Gastrocnemius medialis (tissue), 4 donors: ENCODE results near the gene THOP1. TPM values are rescaled to one million over a fixed set of nuclear protein-coding genes. Genes with fewer than 3 reads are reported as not detected.

Experiments
- ATAC-seq, 2 donors: fragments of 150-250 bp; one replicate each; pipeline ENCODE4 v1.9.1; 2016
- DNase-seq, 2 donors: peaks; one replicate each; pipeline ENCODE4 v3.0.0-alpha.2; 2019
- H3K27ac ChIP-seq, 4 donors: fragments of 200-600 bp; sonication (generic); 1 replicate in 1 of 4; 2 replicates in 3 of 4; pipeline ENCODE4 v1.5.1; 2016 to 2018; ENCODE audit warnings: mild to moderate bottlenecking in 2 of 4, moderate library complexity in 1 of 4
- H3K27me3 ChIP-seq, 3 donors: fragments of 200-600 bp; sonication (generic) in 2 of 3; 1 replicate in 1 of 3; 2 replicates in 2 of 3; pipeline versions ENCODE4 v1.5.1 to v1.6.0; 2016 to 2019; ENCODE audit warnings: mild to moderate bottlenecking in 1 of 3, moderate library complexity in 1 of 3
- H3K36me3 ChIP-seq, 2 donors: fragments of 200-600 bp; sonication (generic) in 1 of 2; one replicate each; pipeline ENCODE4 v1.5.1; 2017 to 2018
- H3K4me1 ChIP-seq, 2 donors: fragments of 200-600 bp; sonication (generic) in 1 of 2; one replicate each; pipeline ENCODE4 v1.5.1; 2016 to 2017; ENCODE audit warnings: mild to moderate bottlenecking in 2 of 2
- H3K4me3 ChIP-seq, 4 donors: fragments of 200-600 bp; sonication (generic) in 3 of 4; 1 replicate in 1 of 4; 2 replicates in 3 of 4; pipeline ENCODE4 v1.5.1; 2016 to 2019; ENCODE audit warnings: mild to moderate bottlenecking in 2 of 4
- H3K9me3 ChIP-seq, 3 donors: fragments of 200-600 bp; sonication (generic) in 2 of 3; 1 replicate in 1 of 3; 2 replicates in 2 of 3; pipeline ENCODE4 v1.5.1; 2016 to 2019
- POLR2A ChIP-seq, 2 donors: fragments of 450-650 bp; IDR thresholded peaks; one replicate each; pipeline ENCODE4 v1.6.1; 2017; ENCODE audit warnings: antibody characterized with exemption in 2 of 2, mild to moderate bottlenecking in 2 of 2, moderate library complexity in 2 of 2
- in situ Hi-C, 4 donors: fragments of 200-750 bp; cut with MboI; loops; one replicate each; pipeline versions ENCODE4 v1.15.0 to v1.8.0; 2017; ENCODE audit warnings: low sequenced_read_pairs in 4 of 4
- intact Hi-C: fragments of 100-400 bp; cut with DNase I; formaldehyde crosslinking; loops from one replicate; pipeline ENCODE4 v1.15.1; 2023; ENCODE audit warnings: low total_unique reads
- total RNA-seq, 4 donors: library from RNA; depleted of rRNA; stranded (reverse); fragments of >200 nt; gene quantifications; one replicate each; pipeline versions ENCODE4 v1.1.0 to v1.2.3, GENCODE V29; 2016
- TF ChIP-seq, protein P1 (sequence below), 5 experiments: fragments of 450-650 bp in 3 of 5; fragments of 200-600 bp in 2 of 5; sonication (generic) in 2 of 5; IDR thresholded peaks in 4 of 5; conservative IDR thresholded peaks in 1 of 5; 1 replicate in 4 of 5; 2 replicates in 1 of 5; pipeline ENCODE4 v1.5.1; 2016 to 2019; ENCODE audit warnings: antibody characterized with exemption in 5 of 5, mild to moderate bottlenecking in 3 of 5, moderate library complexity in 3 of 5

The THOP1 gene
- total RNA-seq, 4 donors from 2014 or later = 31.5 to 114 (median 73.0) TPM

DNA sequence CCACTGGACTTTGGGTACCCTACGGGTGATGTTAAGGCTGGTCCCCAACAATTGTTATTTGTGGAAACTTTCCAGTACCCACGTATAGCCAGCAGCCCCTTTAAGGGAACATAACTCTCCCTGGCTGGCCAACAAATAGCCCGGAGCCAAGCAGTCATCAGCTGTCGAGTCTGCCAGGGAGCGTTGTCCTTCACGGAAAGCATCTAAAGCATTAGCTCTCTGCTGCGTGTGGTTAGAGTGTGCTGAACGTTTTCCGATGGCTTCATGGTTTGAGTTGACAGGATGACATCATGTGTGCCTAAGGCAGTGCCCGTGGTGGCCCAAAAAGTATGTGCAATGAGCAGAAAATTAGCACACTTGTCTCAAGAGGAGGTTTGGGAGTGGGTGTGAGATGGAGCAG is 78.5 kb downstream of the THOP1 start:
- intact Hi-C loops (no loop called here), in situ Hi-C loops (no loop called here)
- no peak for ATAC-seq

More for the DNA sequence above, 78.5 kb downstream of the THOP1 start:
- no peak for DNase-seq
- Histone ChIP-seq H3K4me1 (no peaks in the 10 kb centered on the region), H3K27me3 (no peaks in the 10 kb centered on the region), H3K27ac (no peak overlapping the region), H3K4me3 (no peak overlapping the region), H3K36me3 (peaks cover 0 to 3% of the 10 kb centered on the region in 2 donors), H3K9me3 (peaks cover 0 to 4% (median 0%) of the 10 kb centered on the region in 3 donors)
- no peak for TF ChIP-seq POLR2A (IDR thresholded peaks at IDR 0.05)
- TF ChIP-seq, protein P1, sequence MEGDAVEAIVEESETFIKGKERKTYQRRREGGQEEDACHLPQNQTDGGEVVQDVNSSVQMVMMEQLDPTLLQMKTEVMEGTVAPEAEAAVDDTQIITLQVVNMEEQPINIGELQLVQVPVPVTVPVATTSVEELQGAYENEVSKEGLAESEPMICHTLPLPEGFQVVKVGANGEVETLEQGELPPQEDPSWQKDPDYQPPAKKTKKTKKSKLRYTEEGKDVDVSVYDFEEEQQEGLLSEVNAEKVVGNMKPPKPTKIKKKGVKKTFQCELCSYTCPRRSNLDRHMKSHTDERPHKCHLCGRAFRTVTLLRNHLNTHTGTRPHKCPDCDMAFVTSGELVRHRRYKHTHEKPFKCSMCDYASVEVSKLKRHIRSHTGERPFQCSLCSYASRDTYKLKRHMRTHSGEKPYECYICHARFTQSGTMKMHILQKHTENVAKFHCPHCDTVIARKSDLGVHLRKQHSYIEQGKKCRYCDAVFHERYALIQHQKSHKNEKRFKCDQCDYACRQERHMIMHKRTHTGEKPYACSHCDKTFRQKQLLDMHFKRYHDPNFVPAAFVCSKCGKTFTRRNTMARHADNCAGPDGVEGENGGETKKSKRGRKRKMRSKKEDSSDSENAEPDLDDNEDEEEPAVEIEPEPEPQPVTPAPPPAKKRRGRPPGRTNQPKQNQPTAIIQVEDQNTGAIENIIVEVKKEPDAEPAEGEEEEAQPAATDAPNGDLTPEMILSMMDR (IDR thresholded peaks at IDR 0.05 in 4 of 5, conservative IDR thresholded peaks at IDR 0.05 in 1 of 5) = no peak

Other genes starting within 250 kb of the THOP1 start
- 1 to 10 TPM in 1 of 4 donors, under 1 TPM in 3; 0.46 to 1.1 (median 0.62) TPM for gene GNG7, start 82.8 kb upstream of the THOP1 start, total RNA-seq
- gene DIRAS1, start 64.1 kb upstream of the THOP1 start, total RNA-seq = 1 to 10 TPM in 2 of 4 donors, under 1 TPM in 1, not detected in 1; 0.62 to 2.5 (median 2.0) TPM
- 10 to 100 TPM; 23.1 to 60.9 (median 27.1) TPM for gene SLC39A3, start 45.5 kb upstream of the THOP1 start, total RNA-seq
- 100 to 1,000 TPM in 2 of 4 donors, 10 to 100 TPM in 2; 70.0 to 114 (median 91.2) TPM for gene SGTA, start 2.2 kb upstream of the THOP1 start, total RNA-seq
- gene ZNF554, start 34.4 kb downstream of the THOP1 start, total RNA-seq = 1 to 10 TPM; 2.1 to 5.3 (median 2.6) TPM
- 1 to 10 TPM; 1.9 to 5.5 (median 2.7) TPM for gene ZNF555, start 56.0 kb downstream of the THOP1 start, total RNA-seq
- gene ZNF556, start 81.8 kb downstream of the THOP1 start, total RNA-seq = under 1 TPM in 2 of 4 donors, not detected in 2; 0.26 to 0.34 TPM
- 1 to 10 TPM in 2 of 4 donors, under 1 TPM in 2; 0.44 to 2.1 (median 0.83) TPM for gene ZNF57, start 115.4 kb downstream of the THOP1 start, total RNA-seq
- 1 to 10 TPM; 1.3 to 4.7 (median 1.5) TPM for gene ZNF77, start 159.5 kb downstream of the THOP1 start, total RNA-seq
- 1 to 10 TPM in 1 of 4 donors, under 1 TPM in 1, not detected in 2; 0.62 to 1.2 TPM for gene TLE6, start 192.1 kb downstream of the THOP1 start, total RNA-seq
- 10 to 100 TPM; 26.1 to 48.5 (median 45.2) TPM for gene TLE2, start 243.8 kb downstream of the THOP1 start, total RNA-seq